IMR-90 (cell line): ENCODE data around the gene LIN7B.

Source experiments
- CEBPB ChIP-seq: IDR thresholded peaks from 2 replicates; pipeline ENCODE4 v1.6.1; 2012; ENCODE audit warnings: low read depth, low read length, improper control_type of control experiment
- CHD1 ChIP-seq: IDR thresholded peaks from 2 replicates; pipeline ENCODE4 v1.6.1; 2012; ENCODE audit warnings: low read depth, low read length, improper control_type of control experiment
- CTCF ChIP-seq: conservative IDR thresholded peaks from 2 replicates; pipeline ENCODE4 v1.5.1; 2012; ENCODE audit warnings: mild to moderate bottlenecking, low read depth, low read length, improper control_type of control experiment
- MAFK ChIP-seq: IDR thresholded peaks from 2 replicates; pipeline ENCODE4 v1.6.1; 2012; ENCODE audit warnings: low read depth, low read length, improper control_type of control experiment
- MAZ ChIP-seq: IDR thresholded peaks from 2 replicates; pipeline ENCODE4 v1.6.1; 2012; ENCODE audit warnings: low read depth, mild to moderate bottlenecking, low read length, improper control_type of control experiment, moderate library complexity, borderline replicate concordance
- POLR2A ChIP-seq: IDR thresholded peaks from 2 replicates; pipeline ENCODE4 v1.6.1; 2012; ENCODE audit warnings: mild to moderate bottlenecking, low read depth, low read length
- RAD21 ChIP-seq: IDR thresholded peaks from 2 replicates; pipeline ENCODE4 v1.6.1; 2012; ENCODE audit warnings: low read length, improper control_type of control experiment
- RCOR1 ChIP-seq: IDR thresholded peaks from 2 replicates; pipeline ENCODE4 v1.6.1; 2012; ENCODE audit warnings: mild to moderate bottlenecking, low read length, improper control_type of control experiment; ENCODE audit not compliant: insufficient replicate concordance
- RFX5 ChIP-seq: IDR thresholded peaks from 2 replicates; pipeline ENCODE4 v1.8.0; 2012; ENCODE audit warnings: low read depth, mild to moderate bottlenecking, low read length, moderate library complexity
- USF2 ChIP-seq: fragments of 150-350 bp; IDR thresholded peaks from 2 replicates; pipeline ENCODE4 v1.6.1; 2017; ENCODE audit warnings: mild to moderate bottlenecking, antibody characterized with exemption, low read length, low read depth

GRCh38 chr19:49142866-49143335, 28.7 kb downstream of the LIN7B start:
- TF ChIP-seq CTCF = no peak
- TF ChIP-seq USF2 = no peak
- no peak for TF ChIP-seq RCOR1
- TF ChIP-seq CHD1 = no peak
- no peak for TF ChIP-seq POLR2A
- TF ChIP-seq RFX5 = no peak
- no peak for TF ChIP-seq CEBPB
- TF ChIP-seq MAFK = no peak
- TF ChIP-seq RAD21 = no peak
- peak; percentile 89; the same call in 1 of the 2 replicates for TF ChIP-seq MAZ
